ENCODE results near the gene CMC1. TPM values are rescaled to one million over a fixed set of nuclear protein-coding genes. Genes with fewer than 3 reads are reported as not detected.
"Not testable (repeated sequence)": the region's sequence is repeated elsewhere in the genome, so short reads cannot be mapped to it uniquely, and the experiment has no call there.

The CMC1 gene
- 33.7 TPM for total RNA-seq
- long read RNA-seq, full-length matches to known transcripts, result 39 of 41 reads
- long read RNA-seq, partial matches to known transcripts, result 0 of 41 reads
- long read RNA-seq, other reads (novel, unspliced or antisense), result 2 of 41 reads

- ATAC-seq (ENCODE audit: poor library complexity) (peak; percentile 100), DNase-seq (peak; percentile 99)
- intact Hi-C loops (cut with DNase I), result no loop called here
Observed at GRCh38 chr3:28241221-28242160, at the start of gene CMC1. Gene CMC1 (plus strand): TSS chr3:28241619. CDS start chr3:28241794, 175 bp downstream.

GRCh38 chr3:28198161-28198560 lies 43.3 kb upstream of the CMC1 start:
- no peak for DNase-seq
- intact Hi-C loops (cut with DNase I), result no loop called here
- ATAC-seq (ENCODE audit: poor library complexity), result no peak

GRCh38 chr3:28198974-28199373 lies 42.4 kb upstream of the CMC1 start:
- DNase-seq (no peak), ATAC-seq (ENCODE audit: poor library complexity) (no peak)
- intact Hi-C loops (cut with DNase I), result no loop called here

- ATAC-seq (ENCODE audit: poor library complexity); DNase-seq; intact Hi-C loops (cut with DNase I): not testable (repeated sequence)
Observed at GRCh38 chr3:28199643-28200042, 41.8 kb upstream of the CMC1 start.

GRCh38 chr3:28200366-28200848 lies 41.0 kb upstream of the CMC1 start:
- peak; percentile 41 for DNase-seq
- intact Hi-C loops (cut with DNase I); ATAC-seq (ENCODE audit: poor library complexity): not testable (repeated sequence)

- no peak for ATAC-seq (ENCODE audit: poor library complexity)
- intact Hi-C loops (cut with DNase I), result no loop called here
- DNase-seq, result no peak
Observed at GRCh38 chr3:28206479-28206878, 34.9 kb upstream of the CMC1 start.

GRCh38 chr3:28207000-28207733 lies 34.3 kb upstream of the CMC1 start:
- DNase-seq (no peak), ATAC-seq (ENCODE audit: poor library complexity) (no peak)
- intact Hi-C loops (cut with DNase I), result no loop called here

- ATAC-seq (ENCODE audit: poor library complexity), result no peak
- no peak for DNase-seq
- intact Hi-C loops (cut with DNase I), result no loop called here
Observed at GRCh38 chr3:28210968-28211713, 30.3 kb upstream of the CMC1 start.

- no peak for ATAC-seq (ENCODE audit: poor library complexity)
- no peak for DNase-seq
- intact Hi-C loops (cut with DNase I), result no loop called here
Observed at GRCh38 chr3:28212681-28213080, 28.7 kb upstream of the CMC1 start.

GRCh38 chr3:28215407-28215806 lies 26.0 kb upstream of the CMC1 start:
- intact Hi-C loops (cut with DNase I), result no loop called here
- no peak for DNase-seq
- no peak for ATAC-seq (ENCODE audit: poor library complexity)

- intact Hi-C loops (cut with DNase I), result no loop called here
- DNase-seq, result no peak
- ATAC-seq (ENCODE audit: poor library complexity), result no peak
Observed at GRCh38 chr3:28218071-28218916, 23.1 kb upstream of the CMC1 start.

- ATAC-seq (ENCODE audit: poor library complexity) (no peak), DNase-seq (no peak)
- intact Hi-C loops (cut with DNase I), result no loop called here
Observed at GRCh38 chr3:28218917-28219198, 22.6 kb upstream of the CMC1 start.

- intact Hi-C loops (cut with DNase I), result no loop called here
- no peak for ATAC-seq (ENCODE audit: poor library complexity)
- DNase-seq, result no peak
Observed at GRCh38 chr3:28224430-28224829, 17.0 kb upstream of the CMC1 start.

GRCh38 chr3:28226020-28226419 lies 15.4 kb upstream of the CMC1 start:
- intact Hi-C loops (cut with DNase I), result no loop called here
- ATAC-seq (ENCODE audit: poor library complexity) (no peak), DNase-seq (no peak)

- no peak for ATAC-seq (ENCODE audit: poor library complexity)
Observed at GRCh38 chr3:28228623-28229022, 12.8 kb upstream of the CMC1 start.

GRCh38 chr3:28232659-28233058 lies 8.8 kb upstream of the CMC1 start:
- ATAC-seq (ENCODE audit: poor library complexity) (no peak), DNase-seq (no peak)

More at GRCh38 chr3:28228623-28229022, 12.8 kb upstream of the CMC1 start:
- intact Hi-C loops (cut with DNase I), result no loop called here
- DNase-seq, result no peak

GRCh38 chr3:28234454-28234853 lies 7.0 kb upstream of the CMC1 start:
- no peak for DNase-seq

More at GRCh38 chr3:28232659-28233058, 8.8 kb upstream of the CMC1 start:
- intact Hi-C loops (cut with DNase I), result no loop called here

GRCh38 chr3:28239108-28239507 lies 2.3 kb upstream of the CMC1 start:
- no peak for DNase-seq
- no peak for ATAC-seq (ENCODE audit: poor library complexity)
- intact Hi-C loops (cut with DNase I), result no loop called here

More at GRCh38 chr3:28234454-28234853, 7.0 kb upstream of the CMC1 start:
- no peak for ATAC-seq (ENCODE audit: poor library complexity)
- intact Hi-C loops (cut with DNase I), result no loop called here

All from Right ventricle myocardium superior (tissue), 1 donor.